Measurements from ENCODE around the gene ZNF275.

The ZNF275 gene

DNA sequence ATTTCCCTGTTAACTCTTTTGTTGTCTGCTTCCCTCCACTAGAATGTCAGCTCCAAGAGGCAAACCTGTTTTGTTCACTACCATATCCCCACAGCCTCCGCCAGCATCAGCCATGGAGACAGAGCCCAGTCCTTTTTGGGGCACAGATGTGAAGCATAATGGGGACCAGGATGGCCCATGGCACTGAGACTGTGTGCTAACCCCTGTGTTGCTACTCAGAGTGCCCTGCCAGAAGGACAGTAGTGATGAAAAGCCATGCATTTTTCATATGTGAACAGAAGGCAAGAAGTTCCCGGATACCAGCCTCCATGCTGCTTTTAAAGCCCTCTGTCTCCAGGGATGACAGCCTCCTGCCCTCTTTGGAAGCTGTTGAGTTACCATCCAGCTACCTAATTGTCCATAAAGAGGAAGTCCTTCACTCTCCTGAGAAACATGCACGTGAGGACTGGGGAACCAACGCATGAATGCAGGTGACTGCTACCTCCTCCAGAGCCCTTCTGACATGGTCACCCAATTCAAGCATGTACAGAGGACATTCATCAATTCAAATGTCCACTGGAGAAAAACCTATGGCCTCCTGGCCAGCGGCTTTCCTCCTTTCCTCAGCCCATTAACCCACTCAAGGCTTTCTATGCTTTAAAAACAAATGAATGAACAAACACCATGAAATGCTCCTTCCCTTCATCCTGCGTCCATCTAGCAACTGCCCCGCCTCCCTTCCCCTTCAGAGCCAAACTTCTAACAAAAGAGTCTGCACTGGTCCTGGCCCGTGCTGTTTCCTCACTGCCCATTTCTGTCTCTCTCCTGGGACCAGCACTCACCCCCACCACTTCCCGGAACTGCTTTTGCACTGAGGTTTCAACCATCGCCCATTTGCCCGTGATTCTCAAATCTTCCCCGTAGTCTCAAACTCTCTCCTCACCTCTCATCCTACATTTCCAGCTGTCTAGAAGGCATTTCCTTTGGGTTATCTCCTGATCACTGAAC lies 30.4 kb upstream of the ZNF275 start:
- no peak for DNase-seq (ENCODE audit: low read depth, low spot score)
- no peak overlapping the region for H3K4me3 ChIP-seq (ENCODE audit: low read depth, low read length)
- in situ Hi-C loops (cut with HindIII; ENCODE audit: low sequenced_read_pairs): no loop called here
- TF ChIP-seq CTCF (IDR thresholded peaks at IDR 0.05; ENCODE audit: low read depth, low read length): no peak

DNA sequence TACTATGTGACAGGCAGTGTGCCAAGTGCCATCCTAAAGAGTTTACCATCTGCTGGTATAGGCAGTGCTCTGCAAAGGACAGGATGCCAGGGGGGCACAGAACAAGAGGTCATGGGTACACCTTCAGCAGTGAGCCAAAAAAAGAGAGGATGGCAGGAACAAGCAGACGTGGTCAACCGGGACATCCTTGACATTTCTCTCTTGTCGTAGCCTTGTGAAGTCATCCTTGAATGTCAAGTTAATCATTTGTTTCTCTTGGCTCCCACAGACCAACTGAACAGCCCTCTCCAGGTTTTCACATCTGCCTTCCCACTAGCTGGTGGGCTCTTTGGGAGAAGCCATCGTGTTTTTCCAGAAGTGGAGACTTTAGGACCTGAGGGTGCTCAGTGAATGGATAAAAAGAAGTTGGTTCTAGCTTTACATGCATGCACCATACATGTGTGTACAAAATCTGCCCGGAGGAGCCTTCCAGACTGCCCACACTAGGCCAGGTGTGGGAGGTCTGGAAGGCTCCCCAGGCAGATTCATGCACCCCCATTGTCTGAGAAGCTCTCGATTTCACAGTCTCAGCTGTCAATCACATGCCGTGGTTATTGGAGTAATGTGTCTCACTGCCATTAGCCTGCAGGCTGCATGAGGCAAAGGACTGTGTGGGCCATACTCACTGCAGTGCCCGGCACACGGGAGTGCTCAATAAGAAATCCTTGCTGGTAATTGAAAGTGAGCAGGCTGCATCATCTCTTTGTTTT lies 28.8 kb upstream of the ZNF275 start:
- DNase-seq (ENCODE audit: low read depth, low spot score): no peak
- in situ Hi-C loops (cut with HindIII; ENCODE audit: low sequenced_read_pairs): no loop called here
- no peak for TF ChIP-seq CTCF (IDR thresholded peaks at IDR 0.05; ENCODE audit: low read depth, low read length)
- H3K4me3 ChIP-seq (ENCODE audit: low read depth, low read length): no peak overlapping the region

- no peak for DNase-seq (ENCODE audit: low read depth, low spot score)
- TF ChIP-seq CTCF (IDR thresholded peaks at IDR 0.05; ENCODE audit: low read depth, low read length): no peak
- in situ Hi-C loops (cut with HindIII; ENCODE audit: low sequenced_read_pairs): no loop called here
- H3K4me3 ChIP-seq (ENCODE audit: low read depth, low read length): no peak overlapping the region
Observed at GRCh38 chrX:153305972-153306371, 28.0 kb upstream of the ZNF275 start.

DNA sequence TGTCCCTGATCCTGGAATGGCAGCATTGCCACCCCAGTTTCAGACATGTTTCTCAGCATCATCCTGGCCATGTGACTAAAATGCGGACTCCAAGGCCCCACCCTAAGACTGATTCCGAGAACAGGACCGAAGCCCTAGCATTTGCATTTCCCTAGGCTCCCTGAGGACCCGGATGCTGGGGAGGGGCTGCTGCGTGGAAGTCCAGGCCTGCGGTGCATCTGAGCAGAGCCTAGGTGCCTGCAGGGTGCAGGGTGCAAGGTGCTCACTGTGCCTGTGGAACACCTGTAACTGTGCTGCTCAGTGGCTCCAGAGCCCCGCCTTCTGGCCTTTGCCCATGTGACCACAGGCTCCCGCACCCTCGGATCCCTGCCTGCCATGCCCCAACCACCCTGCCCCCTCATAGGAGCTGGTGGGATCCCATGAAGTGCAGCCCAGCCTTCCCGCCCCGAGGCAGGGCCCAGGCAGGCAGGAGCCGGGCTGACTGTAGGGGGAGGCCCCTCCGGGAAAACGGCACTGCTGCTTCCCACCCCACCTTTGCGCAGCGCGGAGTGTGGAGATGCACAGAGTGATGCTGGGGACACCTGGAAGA lies 27.3 kb upstream of the ZNF275 start:
- no peak for TF ChIP-seq CTCF (IDR thresholded peaks at IDR 0.05; ENCODE audit: low read depth, low read length)
- no peak overlapping the region for H3K4me3 ChIP-seq (ENCODE audit: low read depth, low read length)
- in situ Hi-C loops (cut with HindIII; ENCODE audit: low sequenced_read_pairs): no loop called here
- DNase-seq (ENCODE audit: low read depth, low spot score): no peak

GRCh38 chrX:153307276-153308178 lies 26.4 kb upstream of the ZNF275 start:
- no peak for DNase-seq (ENCODE audit: low read depth, low spot score)
- in situ Hi-C loops (cut with HindIII; ENCODE audit: low sequenced_read_pairs): no loop called here
- H3K4me3 ChIP-seq (ENCODE audit: low read depth, low read length): no peak overlapping the region
- no peak for TF ChIP-seq CTCF (IDR thresholded peaks at IDR 0.05; ENCODE audit: low read depth, low read length)
